ENCODE measurements around the gene RFX6.
"Not testable (repeated sequence)": the region's sequence is repeated elsewhere in the genome, so short reads cannot be mapped to it uniquely, and the experiment has no call there.

Gene RFX6

DNA sequence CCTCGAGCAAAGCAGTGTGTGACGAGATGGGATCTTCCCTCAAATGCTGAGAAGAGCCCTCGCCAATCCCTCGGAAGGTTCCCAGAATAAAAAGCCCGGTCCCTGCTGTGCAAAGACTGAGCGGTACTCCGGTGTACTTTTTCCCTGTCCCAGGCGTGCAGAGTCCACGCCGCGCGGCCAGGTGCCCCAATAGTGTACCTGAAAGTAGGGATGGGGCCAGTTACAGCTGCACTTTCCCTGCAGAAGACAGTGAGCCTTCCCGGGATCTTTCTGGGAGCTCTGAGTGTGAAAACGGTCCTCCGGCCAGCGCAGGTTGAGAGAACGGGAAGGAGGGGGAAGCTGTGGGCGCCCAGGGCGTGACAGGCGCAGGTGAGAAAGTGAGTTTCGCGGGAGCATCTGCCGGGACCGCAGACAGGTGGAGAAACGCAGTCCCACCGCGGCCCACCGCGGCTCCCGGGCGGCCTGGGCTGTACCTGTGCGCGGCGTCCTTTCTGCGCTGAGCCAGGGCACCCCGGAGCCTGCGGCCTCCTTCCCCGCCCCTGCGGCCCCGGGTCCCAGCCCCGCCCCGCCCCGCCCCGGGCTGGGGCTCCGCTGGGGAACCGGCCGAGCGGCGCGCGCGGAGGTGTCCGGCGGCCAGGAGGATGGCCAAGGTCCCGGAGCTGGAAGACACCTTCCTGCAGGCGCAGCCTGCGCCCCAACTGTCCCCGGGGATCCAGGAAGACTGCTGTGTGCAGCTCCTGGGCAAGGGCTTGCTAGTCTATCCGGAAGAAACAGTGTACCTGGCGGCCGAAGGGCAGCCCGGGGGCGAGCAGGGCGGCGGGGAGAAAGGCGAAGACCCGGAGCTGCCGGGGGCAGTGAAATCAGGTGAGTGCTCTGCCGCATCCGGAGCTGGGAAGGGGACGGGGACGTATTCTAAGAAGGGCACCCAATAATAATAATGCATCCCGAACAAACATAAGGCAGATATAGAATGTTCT is at the start of gene RFX6:
Gene RFX6, plus strand, starts transcription at position 608 of the 977 bp plus-strand sequence. Its CDS starts 34 bp downstream, at position 642.
- FAIRE-seq (no peak), DNase-seq (ENCODE audit: insufficient read length, low spot score) (no peak)

DNA sequence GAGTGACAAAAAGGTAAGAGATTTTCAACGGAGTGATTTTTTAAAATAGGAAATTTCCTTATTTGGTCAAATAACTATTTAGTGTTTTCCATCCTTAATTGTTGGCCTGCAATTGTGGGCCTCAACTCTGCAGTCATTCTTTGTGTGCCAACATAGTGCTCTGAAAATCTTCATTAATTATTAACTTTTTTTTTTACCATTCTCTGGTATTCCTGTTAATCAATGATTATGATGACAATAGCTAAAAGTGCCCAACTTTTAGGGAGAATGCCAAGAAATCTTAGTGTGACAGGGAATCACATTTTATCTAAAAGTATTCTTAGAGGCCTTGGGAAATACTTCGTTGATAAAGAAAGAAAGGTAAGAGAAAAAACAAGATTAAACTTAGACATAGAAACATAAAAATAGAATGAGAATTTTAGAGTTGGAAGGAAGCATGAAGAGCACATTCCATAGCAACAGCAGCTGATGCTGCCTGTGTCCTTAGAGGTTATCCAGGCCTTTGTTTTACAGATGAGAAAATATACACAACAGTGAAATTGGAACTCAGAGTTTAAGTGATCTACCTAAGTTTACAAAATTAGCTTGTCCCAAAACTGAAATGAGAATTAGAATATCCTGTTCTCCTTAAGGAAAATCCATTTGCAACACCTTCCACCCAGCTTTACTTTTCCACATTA is 49.3 kb upstream of the RFX6 start:
- FAIRE-seq (no peak), DNase-seq (ENCODE audit: insufficient read length, low spot score) (no peak)

DNA sequence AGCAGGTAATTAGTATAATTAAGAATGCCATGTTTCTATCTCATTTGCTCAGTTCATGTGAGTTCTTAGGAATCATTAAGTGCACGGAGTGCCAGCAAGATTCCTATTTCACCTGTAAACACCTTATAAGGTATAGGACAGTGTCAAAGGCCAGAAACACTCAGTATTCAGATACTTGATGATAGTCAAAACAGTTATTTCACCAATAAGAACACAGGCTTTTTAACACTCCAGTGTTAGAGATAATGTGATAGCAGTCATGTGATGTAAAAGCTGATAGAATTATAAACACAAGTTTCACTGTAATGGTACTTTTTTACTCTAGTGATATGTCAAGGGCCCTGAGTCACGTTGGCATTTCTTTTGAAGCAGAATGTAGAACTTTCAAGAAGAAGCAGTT is 48.1 kb upstream of the RFX6 start, which contains the start of gene GPRC6A:
Gene GPRC6A, minus strand, starts transcription at position 101 of the 400 bp plus-strand sequence. Its CDS starts 70 bp downstream, at position 31.
- FAIRE-seq (no peak), DNase-seq (ENCODE audit: insufficient read length, low spot score) (no peak)

GRCh38 chr6:116834526-116834925 is 42.5 kb upstream of the RFX6 start:
- FAIRE-seq; DNase-seq (ENCODE audit: insufficient read length, low spot score): not testable (repeated sequence)

DNA sequence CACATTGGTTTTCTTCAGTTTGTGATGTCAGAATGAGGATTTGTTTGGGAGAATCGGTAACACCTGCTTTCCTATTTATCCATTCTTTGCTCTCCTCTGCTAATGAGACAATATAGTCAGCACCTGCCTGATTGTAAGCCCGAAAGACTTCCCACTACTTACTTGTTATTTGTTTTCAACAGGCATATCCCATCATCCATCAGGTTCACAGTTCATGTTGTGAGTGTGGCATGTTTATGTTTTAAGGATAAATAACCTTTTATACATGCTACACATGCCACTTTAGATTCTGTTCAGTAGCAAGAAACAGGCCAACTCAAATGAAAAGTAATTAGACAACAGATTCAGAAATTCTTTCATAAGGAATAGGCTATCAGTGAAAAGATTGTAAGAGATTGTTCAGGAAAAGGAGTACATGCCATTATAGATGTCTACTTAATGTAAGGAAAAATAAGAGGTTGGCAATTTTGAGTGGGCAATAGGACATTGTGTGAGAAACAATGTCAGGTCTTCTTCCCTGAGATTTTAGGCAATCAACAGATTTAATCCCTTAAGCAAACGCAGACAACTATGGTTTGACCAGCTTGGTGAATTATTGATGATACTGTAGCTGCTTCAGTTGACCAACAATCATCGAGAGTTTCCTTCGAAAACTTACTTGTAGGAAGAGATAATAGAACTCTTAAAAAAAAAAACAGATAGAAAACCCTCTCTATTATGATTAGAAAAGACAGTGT is 40.3 kb upstream of the RFX6 start:
- FAIRE-seq (no peak), DNase-seq (ENCODE audit: insufficient read length, low spot score) (no peak)

DNA sequence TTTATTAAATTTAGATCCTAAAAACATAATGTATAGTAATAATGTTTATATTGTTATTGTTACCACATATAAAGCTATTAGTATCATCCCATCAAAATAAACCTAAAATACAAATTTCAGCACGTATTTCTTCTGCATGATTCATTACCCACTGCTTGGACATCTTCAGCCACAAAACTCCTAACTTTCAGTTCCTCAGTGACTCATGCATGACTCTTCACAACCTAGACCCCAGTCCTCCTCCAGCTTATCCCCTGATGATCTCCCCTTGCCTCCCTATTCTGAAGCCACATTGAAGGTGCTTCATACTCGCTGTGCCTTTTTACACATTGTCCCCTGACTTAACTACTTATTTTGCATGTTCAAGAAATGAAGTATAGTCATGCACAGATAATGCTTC is 37.0 kb upstream of the RFX6 start:
- no peak for FAIRE-seq
- DNase-seq (ENCODE audit: insufficient read length, low spot score), result no peak

- no peak for FAIRE-seq
These were observed 34.6 kb upstream of the RFX6 start for GRCh38 chr6:116842459-116842858.

DNA sequence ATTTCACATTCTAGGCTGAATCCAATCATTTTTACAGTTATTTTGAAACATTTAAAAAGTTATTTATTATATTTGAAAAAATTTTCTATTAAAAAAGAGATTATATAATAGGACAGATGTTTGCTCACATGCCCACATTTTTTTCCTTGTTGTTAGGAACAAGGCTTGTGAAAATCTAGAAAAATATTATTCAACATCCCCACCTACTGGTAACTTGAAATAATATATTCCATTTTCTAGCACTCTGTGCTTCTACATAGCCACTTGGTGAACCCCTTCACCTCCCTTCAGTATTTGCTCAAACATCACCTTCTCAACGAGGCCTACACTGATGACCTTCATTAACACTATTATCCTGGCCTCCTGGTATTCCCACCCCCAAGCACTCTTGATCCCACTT is 29.8 kb upstream of the RFX6 start:
- DNase-seq (ENCODE audit: insufficient read length, low spot score), result no peak
- FAIRE-seq, result no peak

More at GRCh38 chr6:116842459-116842858, 34.6 kb upstream of the RFX6 start:
- no peak for DNase-seq (ENCODE audit: insufficient read length, low spot score)

DNA sequence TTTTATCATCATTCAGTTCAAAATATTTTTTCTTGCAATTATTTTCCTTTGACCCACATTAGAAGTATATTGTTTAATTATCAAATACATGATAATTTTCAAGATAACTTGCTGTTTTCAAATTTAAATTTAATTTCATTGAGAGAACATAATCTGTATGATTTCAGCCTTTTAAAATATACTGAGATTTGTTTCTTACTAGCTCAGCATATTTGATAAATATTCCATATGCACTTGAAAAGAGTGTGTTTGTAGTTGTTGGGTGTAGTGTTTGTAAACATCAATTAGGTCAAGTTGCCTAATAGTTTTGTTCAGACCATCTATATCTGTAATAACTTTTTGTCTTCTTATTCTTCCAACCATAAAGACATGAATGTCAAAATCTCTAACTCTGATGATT is 19.0 kb upstream of the RFX6 start:
- DNase-seq (ENCODE audit: insufficient read length, low spot score) (no peak), FAIRE-seq (no peak)

DNA sequence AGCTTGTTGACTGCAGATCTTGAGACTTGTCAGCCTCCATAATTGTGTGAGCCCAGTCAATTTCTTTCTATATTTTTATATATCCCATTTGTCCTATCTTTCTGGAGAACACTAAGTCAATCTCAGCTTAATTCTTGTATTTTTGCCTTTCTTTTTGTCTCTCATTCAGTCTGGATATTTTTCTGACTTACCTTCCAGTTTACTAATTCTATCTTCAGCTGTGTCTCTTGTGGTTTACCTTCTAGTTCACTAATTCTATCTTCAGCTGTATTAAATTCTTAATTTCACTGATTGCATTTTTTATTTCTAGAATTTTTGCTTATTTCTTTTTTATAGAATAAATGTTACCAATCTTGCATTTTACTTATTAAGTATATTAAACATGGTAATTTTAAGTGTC is 17.8 kb upstream of the RFX6 start:
- no peak for DNase-seq (ENCODE audit: insufficient read length, low spot score)
- no peak for FAIRE-seq

- FAIRE-seq, result peak; percentile 68
- no peak for DNase-seq (ENCODE audit: insufficient read length, low spot score)
These were observed 10.7 kb upstream of the RFX6 start for GRCh38 chr6:116866281-116866871.

GRCh38 chr6:116872771-116873170 is 4.3 kb upstream of the RFX6 start:
- DNase-seq (ENCODE audit: insufficient read length, low spot score) (no peak), FAIRE-seq (no peak)

DNA sequence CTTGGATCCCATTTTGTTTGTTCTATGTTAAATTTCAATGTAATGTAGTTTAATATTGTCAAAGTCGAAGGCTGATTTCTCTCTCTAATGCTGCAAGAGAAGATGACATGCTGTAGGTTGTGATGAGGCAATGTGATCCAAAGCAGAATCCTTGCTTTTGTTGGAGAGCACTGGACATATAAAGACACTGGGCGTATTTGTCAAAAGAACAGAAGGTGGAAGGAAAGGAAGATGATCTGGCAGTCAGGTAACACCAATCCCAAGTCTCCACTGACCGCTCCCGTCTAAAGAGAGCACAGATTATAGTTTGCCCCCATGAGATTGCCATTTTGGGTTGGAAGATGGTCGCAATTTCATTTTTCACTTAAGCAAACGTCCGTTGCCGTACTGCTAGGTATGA is 935 bp upstream of the RFX6 start:
- DNase-seq (ENCODE audit: insufficient read length, low spot score), result no peak
- no peak for FAIRE-seq

- FAIRE-seq (no peak), DNase-seq (ENCODE audit: insufficient read length, low spot score) (no peak)
These were observed 701 bp downstream of the RFX6 start for GRCh38 chr6:116877743-116878142.

DNA sequence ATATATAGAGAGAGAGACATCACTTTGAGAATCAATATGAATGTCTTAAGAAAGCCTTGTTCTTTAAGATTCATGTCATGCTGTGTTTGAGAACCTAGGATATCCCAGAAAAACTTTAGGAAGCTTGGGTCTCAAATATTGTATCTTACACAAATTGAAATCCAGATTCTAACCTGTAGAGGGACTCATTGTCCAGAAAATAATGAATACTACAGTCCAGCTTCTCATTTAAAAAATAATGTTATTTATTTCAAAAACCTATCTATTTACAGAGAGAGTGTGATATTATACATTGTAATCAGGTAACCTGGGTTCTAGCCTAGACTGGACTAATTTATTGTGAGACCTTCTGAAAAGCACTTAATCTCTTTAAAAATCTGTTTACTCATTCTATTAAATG is 4.2 kb downstream of the RFX6 start:
- FAIRE-seq (no peak), DNase-seq (ENCODE audit: insufficient read length, low spot score) (no peak)

DNA sequence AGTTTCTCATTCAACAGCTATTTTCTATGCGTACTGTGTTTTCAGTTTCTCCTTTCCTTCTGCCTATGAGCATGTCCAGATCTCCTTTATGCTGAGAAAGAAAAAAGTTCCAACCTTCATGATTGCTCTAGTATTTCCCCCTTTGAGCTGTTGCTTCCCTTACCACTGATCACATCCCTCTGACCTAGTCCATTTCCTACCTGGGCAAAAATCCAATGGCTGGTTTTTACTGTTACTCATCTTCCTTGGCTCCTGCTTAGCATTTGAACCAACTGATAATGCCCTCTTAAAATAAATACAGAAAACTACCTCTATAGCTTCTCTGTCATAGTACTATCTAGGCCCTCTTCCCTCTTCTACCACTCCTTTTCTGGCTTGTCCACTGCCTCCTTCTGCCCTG is 6.0 kb downstream of the RFX6 start:
- FAIRE-seq, result no peak
- no peak for DNase-seq (ENCODE audit: insufficient read length, low spot score)

DNA sequence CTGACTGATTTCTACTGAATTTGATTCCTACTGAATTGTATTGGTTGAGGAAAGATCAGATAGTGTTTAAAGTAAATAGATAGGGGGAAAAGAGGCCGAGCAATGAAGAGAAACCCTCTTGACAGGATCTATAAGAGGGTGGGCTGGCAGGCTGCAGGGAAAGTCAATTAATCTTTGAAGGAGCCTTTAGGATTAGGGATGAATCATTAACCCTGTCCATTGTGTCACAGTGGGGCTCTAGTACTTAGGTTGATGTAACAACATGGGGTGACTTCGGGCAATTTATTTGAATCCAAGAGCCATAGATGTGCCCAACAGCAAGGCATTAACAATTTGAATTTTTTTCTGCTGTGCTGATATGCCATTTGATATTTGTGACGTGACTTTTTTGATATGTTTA is 7.5 kb downstream of the RFX6 start:
- FAIRE-seq (no peak), DNase-seq (ENCODE audit: insufficient read length, low spot score) (no peak)

- DNase-seq (ENCODE audit: insufficient read length, low spot score), result no peak
- FAIRE-seq, result no peak
These were observed 10.1 kb downstream of the RFX6 start for GRCh38 chr6:116887168-116887567.

GRCh38 chr6:116887894-116888293 is 10.9 kb downstream of the RFX6 start:
- FAIRE-seq (no peak), DNase-seq (ENCODE audit: insufficient read length, low spot score) (no peak)

- no peak for FAIRE-seq
- DNase-seq (ENCODE audit: insufficient read length, low spot score), result no peak
These were observed 11.8 kb downstream of the RFX6 start for GRCh38 chr6:116888732-116889360.

All from GM19239 (cell line).